Left cardiac atrium (tissue), 4 donors: ENCODE measurements around the gene SPNS2. TPM values are rescaled to one million over a fixed set of nuclear protein-coding genes. Genes with fewer than 3 reads are reported as not detected.

Experiments used
- ATAC-seq, 2 donors: fragments of 200-7000 bp; cut with Tn5 transposase; one replicate each; pipeline ENCODE4 v1.9.1; 2020; ENCODE audit warnings: mild to moderate bottlenecking in 2 of 2, moderate library complexity in 2 of 2
- DNase-seq: peaks from one replicate; pipeline ENCODE4 v3.0.0-alpha.2; 2020
- intact Hi-C, 2 donors: fragments of 100-400 bp; cut with DNase I; formaldehyde crosslinking; loops; one replicate each; pipeline versions ENCODE4 v1.14.1 to v1.15.1; 2022 to 2023
- long read RNA-seq: library from polyadenylated mRNA; unstranded; transcript quantifications from one replicate; pipeline ENCODE4 v2.0.0, GENCODE V29; 2021
- total RNA-seq, 2 donors: library from RNA; stranded (reverse); fragmentation: NEBNext Ultra II Directional; extraction: Animal tissue kit (Norgen Biotek cat#: 25700); gene quantifications; one replicate each; pipeline ENCODE4 v1.2.1, GENCODE V29; 2021
- donor health status: DM: no; HTN: yes; CAD: no.
- donor health status: DM: no; HTN: yes; CAD: no; lungs with severe emphysema.
- donor health status: DM: yes; HTN: yes; CAD: no.
- donor health status: Dilated cardiomyopathy.

SPNS2 gene
- total RNA-seq: 10 to 100 TPM; 14.2 to 23.4 TPM
- long read RNA-seq, partial matches to known transcripts: 10 of 14 reads
- long read RNA-seq, other reads (novel, unspliced or antisense): 3 of 14 reads

- intact Hi-C loops: no loop called here
- ATAC-seq: peak; percentile 89 to 91
- peak; percentile 79 for DNase-seq
These were observed at the start of gene SPNS2 for GRCh38 chr17:4498461-4499397. SPNS2 (plus strand) TSS chr17:4498881; CDS start chr17:4499048, 167 bp downstream.

GRCh38 chr17:4449736-4450135 lies 48.9 kb upstream of the SPNS2 start:
- ATAC-seq (peak in 1 of 2 donors; percentile 46), DNase-seq (no peak)
- intact Hi-C loops: loop anchor here in 1 of 2 donors (5.0 kb wide), 1 partner anchor 703 kb away; no protein-coding TSS in a partner anchor

- ATAC-seq (no peak), DNase-seq (no peak)
- intact Hi-C loops: loop anchor here in 1 of 2 donors (5.0 kb wide), 1 partner anchor 701 kb away; no protein-coding TSS in a partner anchor
These were observed 47.9 kb upstream of the SPNS2 start for GRCh38 chr17:4450710-4451316.

- DNase-seq (no peak), ATAC-seq (no peak)
- intact Hi-C loops: loop anchor here in 1 of 2 donors (5.0 kb wide), 1 partner anchor 698 kb away; no protein-coding TSS in a partner anchor
These were observed 44.7 kb upstream of the SPNS2 start for GRCh38 chr17:4453812-4454591.

GRCh38 chr17:4460661-4461060 lies 38.0 kb upstream of the SPNS2 start:
- ATAC-seq: no peak
- DNase-seq: no peak
- intact Hi-C loops: no loop called here

- DNase-seq (no peak), ATAC-seq (peak; percentile 49 to 68)
- intact Hi-C loops: no loop called here
These were observed 34.7 kb upstream of the SPNS2 start for GRCh38 chr17:4463818-4464476.

GRCh38 chr17:4465786-4466185 lies 32.9 kb upstream of the SPNS2 start:
- no peak for ATAC-seq
- no peak for DNase-seq
- intact Hi-C loops: no loop called here

GRCh38 chr17:4467287-4467686 lies 31.4 kb upstream of the SPNS2 start:
- intact Hi-C loops: no loop called here
- ATAC-seq: no peak
- DNase-seq: no peak

- intact Hi-C loops: no loop called here
- ATAC-seq (no peak), DNase-seq (no peak)
These were observed 29.1 kb upstream of the SPNS2 start for GRCh38 chr17:4469552-4469951.

- intact Hi-C loops: no loop called here
- ATAC-seq (no peak), DNase-seq (no peak)
These were observed 26.4 kb upstream of the SPNS2 start for GRCh38 chr17:4472286-4472685.

GRCh38 chr17:4474093-4474492 lies 24.6 kb upstream of the SPNS2 start:
- DNase-seq: peak; percentile 29
- intact Hi-C loops: no loop called here
- peak in 1 of 2 donors; percentile 89 for ATAC-seq

- intact Hi-C loops: no loop called here
- ATAC-seq: peak in 1 of 2 donors; percentile 14
- no peak for DNase-seq
These were observed 23.7 kb upstream of the SPNS2 start for GRCh38 chr17:4475001-4475400.

GRCh38 chr17:4475463-4475862 lies 23.2 kb upstream of the SPNS2 start:
- no peak for DNase-seq
- ATAC-seq: peak in 1 of 2 donors; percentile 7
- intact Hi-C loops: no loop called here

GRCh38 chr17:4476017-4476416 lies 22.7 kb upstream of the SPNS2 start:
- intact Hi-C loops: no loop called here
- no peak for DNase-seq
- no peak for ATAC-seq

GRCh38 chr17:4476511-4477070 lies 22.1 kb upstream of the SPNS2 start:
- intact Hi-C loops: no loop called here
- ATAC-seq (no peak), DNase-seq (no peak)

- intact Hi-C loops: no loop called here
- ATAC-seq: no peak
- DNase-seq: no peak
These were observed 21.4 kb upstream of the SPNS2 start for GRCh38 chr17:4477255-4477791.

GRCh38 chr17:4478318-4478830 lies 20.3 kb upstream of the SPNS2 start:
- intact Hi-C loops: no loop called here
- DNase-seq: no peak
- ATAC-seq: no peak
